Stimulated activated naive CD8-positive, alpha-beta T cell treated with anti-CD3 and anti-CD28 coated beads, Interleukin-15, Interleukin-2, amounts not matched to agents 100 ng/mL and 50 ng/mL, for 24 hours (primary cell): Measurements from ENCODE around the gene LPP.
A peak's percentile ranks its signal among the peaks of the same experiment; 100 is the strongest.

Source experiments
- H3K27ac Mint-ChIP-seq: one replicate; pipeline ENCODE4 v1.8.0; 2021; ENCODE audit warnings: mild to moderate bottlenecking, mixed read lengths
- H3K27me3 Mint-ChIP-seq: one replicate; pipeline ENCODE4 v1.8.0; 2021; ENCODE audit warnings: mixed read lengths
- H3K36me3 Mint-ChIP-seq: one replicate; pipeline ENCODE4 v1.8.0; 2021; ENCODE audit warnings: low read depth, mixed read lengths
- H3K4me1 Mint-ChIP-seq: one replicate; pipeline ENCODE4 v1.8.0; 2021; ENCODE audit warnings: low read depth, mixed read lengths
- H3K4me3 Mint-ChIP-seq: one replicate; pipeline ENCODE4 v1.8.0; 2021; ENCODE audit warnings: mild to moderate bottlenecking, mixed read lengths
- H3K9me3 Mint-ChIP-seq: one replicate; pipeline ENCODE4 v1.8.0; 2021; ENCODE audit warnings: mixed read lengths

Gene LPP

DNA sequence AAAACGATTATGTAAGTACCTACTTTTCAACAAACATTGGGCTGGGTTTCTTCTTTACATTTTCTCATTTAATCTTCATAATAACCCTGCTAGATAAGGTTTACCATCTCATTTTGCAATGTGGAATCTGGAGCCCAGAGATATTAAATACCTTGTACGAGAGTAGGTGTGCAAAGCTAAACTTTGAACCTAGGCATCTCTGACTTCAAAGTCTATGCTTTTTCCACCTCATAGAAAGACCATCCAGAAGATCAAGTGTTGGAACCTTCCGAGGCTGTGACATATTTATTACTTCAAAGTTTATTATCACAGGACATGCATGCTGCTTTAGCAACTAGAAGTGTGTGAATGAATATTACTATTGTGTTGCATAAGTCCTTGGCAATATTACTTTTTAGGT lies 520.6 kb downstream of the LPP start:
- Mint-ChIP-seq H3K36me3 (peaks cover 6% of the 10 kb centered on the region), H3K27ac (no peak overlapping the region), H3K9me3 (peaks cover 7% of the 10 kb centered on the region), H3K27me3 (no peaks in the 10 kb centered on the region), H3K4me3 (no peak overlapping the region), H3K4me1 (peaks cover 36% of the 10 kb centered on the region)

DNA sequence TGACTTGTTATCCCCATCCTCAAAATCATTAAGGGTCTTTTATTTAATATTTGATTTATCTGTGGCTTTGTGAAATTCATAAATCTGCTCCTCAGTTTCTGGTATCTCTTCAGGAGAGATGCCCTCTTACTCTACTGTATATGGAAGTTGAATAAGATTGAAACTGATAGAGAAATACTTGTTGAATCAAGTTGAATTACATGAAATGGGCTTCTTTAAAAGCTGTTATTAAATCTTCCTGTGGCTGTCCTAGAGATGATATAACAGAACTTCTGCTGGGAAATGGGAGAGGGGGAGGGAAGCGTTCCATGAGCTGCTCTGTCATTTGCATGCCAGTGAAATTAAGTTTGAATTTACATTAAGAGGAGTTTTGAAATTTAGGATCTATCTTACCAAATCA lies 523.4 kb downstream of the LPP start:
- Mint-ChIP-seq H3K27ac (no peak overlapping the region), H3K4me3 (no peak overlapping the region)

GRCh38 chr3:188680189-188680588 lies 526.2 kb downstream of the LPP start:
- H3K4me1 Mint-ChIP-seq = peaks cover 65% of the 10 kb centered on the region
- no peaks in the 10 kb centered on the region for H3K9me3 Mint-ChIP-seq
- H3K36me3 Mint-ChIP-seq = peaks cover 7% of the 10 kb centered on the region
- no peaks in the 10 kb centered on the region for H3K27me3 Mint-ChIP-seq
- no peak overlapping the region for H3K4me3 Mint-ChIP-seq
- peak overlapping the region; percentile 69 for H3K27ac Mint-ChIP-seq

More for the DNA sequence above, 523.4 kb downstream of the LPP start:
- Mint-ChIP-seq H3K4me1 (peaks cover 40% of the 10 kb centered on the region), H3K27me3 (no peaks in the 10 kb centered on the region), H3K9me3 (peaks cover 4% of the 10 kb centered on the region), H3K36me3 (peaks cover 13% of the 10 kb centered on the region)

DNA sequence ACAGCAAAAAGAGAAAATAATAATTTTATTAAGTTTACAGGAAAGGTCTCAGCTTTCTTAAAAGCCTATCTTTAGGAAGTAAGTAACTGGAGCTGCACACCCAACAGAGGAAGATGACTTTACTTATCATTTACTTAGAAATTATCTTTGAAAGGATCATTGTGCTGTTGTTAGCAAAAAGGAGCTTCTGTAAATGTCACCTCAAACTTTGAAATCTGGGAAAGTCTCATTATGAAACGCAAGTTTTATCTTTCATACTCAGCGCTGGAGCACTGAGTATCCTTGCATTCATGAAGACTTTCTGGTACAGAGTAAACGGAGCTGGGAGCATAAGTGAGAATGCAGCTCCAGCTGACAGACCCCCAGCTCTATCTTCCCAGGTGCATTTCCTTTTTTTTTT lies 526.6 kb downstream of the LPP start:
- Mint-ChIP-seq H3K4me1 (peaks cover 66% of the 10 kb centered on the region), H3K36me3 (peaks cover 7% of the 10 kb centered on the region), H3K4me3 (no peak overlapping the region), H3K27ac (no peak overlapping the region), H3K9me3 (no peaks in the 10 kb centered on the region), H3K27me3 (no peaks in the 10 kb centered on the region)

GRCh38 chr3:188682316-188682715 lies 528.4 kb downstream of the LPP start:
- no peaks in the 10 kb centered on the region for H3K27me3 Mint-ChIP-seq
- H3K27ac Mint-ChIP-seq = peak overlapping the region; percentile 24
- peaks cover 7% of the 10 kb centered on the region for H3K36me3 Mint-ChIP-seq
- peaks cover 76% of the 10 kb centered on the region for H3K4me1 Mint-ChIP-seq
- H3K4me3 Mint-ChIP-seq = no peak overlapping the region
- H3K9me3 Mint-ChIP-seq = no peaks in the 10 kb centered on the region

- no peaks in the 10 kb centered on the region for H3K9me3 Mint-ChIP-seq
- peak overlapping the region; percentile 92 for H3K27ac Mint-ChIP-seq
- H3K4me3 Mint-ChIP-seq = no peak overlapping the region
- H3K27me3 Mint-ChIP-seq = no peaks in the 10 kb centered on the region
- H3K36me3 Mint-ChIP-seq = peaks cover 7% of the 10 kb centered on the region
- H3K4me1 Mint-ChIP-seq = peaks cover 76% of the 10 kb centered on the region
These were observed 529.1 kb downstream of the LPP start for GRCh38 chr3:188683032-188683521.

DNA sequence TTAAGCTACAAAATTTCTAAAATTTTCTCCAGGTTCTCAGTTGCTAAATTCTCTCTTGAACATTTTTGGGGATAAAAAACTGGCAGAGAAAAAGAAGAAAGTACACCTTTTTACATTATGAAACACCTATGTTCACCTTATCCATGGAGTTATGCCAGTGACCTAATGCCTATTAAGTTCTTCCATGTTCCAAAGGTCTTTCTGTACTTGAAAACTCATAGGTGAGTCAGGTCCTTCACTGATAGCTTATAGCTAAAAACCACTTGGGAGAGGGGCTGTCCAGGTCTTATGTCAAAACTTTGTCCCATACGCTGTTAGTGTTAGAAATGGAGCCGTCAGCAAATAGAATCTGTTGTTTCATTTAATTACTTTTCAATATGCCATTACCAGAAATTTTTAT lies 530.3 kb downstream of the LPP start:
- peaks cover 7% of the 10 kb centered on the region for H3K36me3 Mint-ChIP-seq
- no peaks in the 10 kb centered on the region for H3K9me3 Mint-ChIP-seq
- H3K27ac Mint-ChIP-seq = no peak overlapping the region

DNA sequence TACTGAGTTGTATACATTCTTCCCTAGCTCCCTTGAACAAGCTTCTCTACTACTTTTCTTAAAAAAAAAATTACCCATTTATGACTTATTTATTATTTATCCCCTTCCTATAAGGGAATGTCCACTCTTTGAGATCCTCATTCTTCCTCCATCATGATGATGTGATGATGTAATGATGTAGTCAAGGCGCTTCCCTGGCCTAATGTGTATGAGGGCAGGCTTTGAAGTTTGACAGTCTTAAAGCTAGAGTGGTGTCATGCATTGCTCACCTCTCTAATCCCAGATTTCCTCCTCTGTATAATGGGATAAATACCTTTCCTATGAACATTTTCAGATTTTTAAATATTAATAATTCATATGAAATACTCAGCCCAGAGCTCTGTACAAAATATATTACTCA lies 531.8 kb downstream of the LPP start:
- H3K36me3 Mint-ChIP-seq = peaks cover 7% of the 10 kb centered on the region
- peaks cover 78% of the 10 kb centered on the region for H3K4me1 Mint-ChIP-seq

More for the DNA sequence above, 530.3 kb downstream of the LPP start:
- Mint-ChIP-seq H3K4me1 (peaks cover 76% of the 10 kb centered on the region), H3K4me3 (no peak overlapping the region), H3K27me3 (no peaks in the 10 kb centered on the region)

GRCh38 chr3:188686324-188686723 lies 532.4 kb downstream of the LPP start:
- Mint-ChIP-seq H3K36me3 (peaks cover 5% of the 10 kb centered on the region), H3K9me3 (no peaks in the 10 kb centered on the region), H3K4me3 (no peak overlapping the region), H3K27me3 (no peaks in the 10 kb centered on the region), H3K4me1 (peaks cover 77% of the 10 kb centered on the region), H3K27ac (peak overlapping the region; percentile 33)

More for the DNA sequence above, 531.8 kb downstream of the LPP start:
- Mint-ChIP-seq H3K9me3 (no peaks in the 10 kb centered on the region), H3K27ac (no peak overlapping the region), H3K27me3 (no peaks in the 10 kb centered on the region), H3K4me3 (no peak overlapping the region)

GRCh38 chr3:188687389-188687788 lies 533.4 kb downstream of the LPP start:
- H3K9me3 Mint-ChIP-seq = no peaks in the 10 kb centered on the region
- H3K36me3 Mint-ChIP-seq = no peaks in the 10 kb centered on the region
- H3K27ac Mint-ChIP-seq = peak overlapping the region; percentile 46
- no peaks in the 10 kb centered on the region for H3K27me3 Mint-ChIP-seq
- H3K4me3 Mint-ChIP-seq = no peak overlapping the region
- peaks cover 70% of the 10 kb centered on the region for H3K4me1 Mint-ChIP-seq

GRCh38 chr3:188689101-188689574 lies 535.2 kb downstream of the LPP start:
- peaks cover 52% of the 10 kb centered on the region for H3K4me1 Mint-ChIP-seq
- H3K27me3 Mint-ChIP-seq = no peaks in the 10 kb centered on the region
- peak overlapping the region; percentile 4 for H3K4me3 Mint-ChIP-seq
- H3K9me3 Mint-ChIP-seq = no peaks in the 10 kb centered on the region
- H3K36me3 Mint-ChIP-seq = no peaks in the 10 kb centered on the region
- peak overlapping the region; percentile 56 for H3K27ac Mint-ChIP-seq

GRCh38 chr3:188690064-188690463 lies 536.1 kb downstream of the LPP start:
- Mint-ChIP-seq H3K9me3 (no peaks in the 10 kb centered on the region), H3K27ac (peak overlapping the region; percentile 32), H3K4me1 (peaks cover 43% of the 10 kb centered on the region), H3K36me3 (no peaks in the 10 kb centered on the region), H3K27me3 (no peaks in the 10 kb centered on the region), H3K4me3 (no peak overlapping the region)

GRCh38 chr3:188691004-188691403 lies 537.0 kb downstream of the LPP start:
- Mint-ChIP-seq H3K4me1 (peaks cover 50% of the 10 kb centered on the region), H3K36me3 (no peaks in the 10 kb centered on the region), H3K27me3 (no peaks in the 10 kb centered on the region), H3K27ac (no peak overlapping the region), H3K9me3 (no peaks in the 10 kb centered on the region), H3K4me3 (no peak overlapping the region)

GRCh38 chr3:188691665-188692064 lies 537.7 kb downstream of the LPP start:
- Mint-ChIP-seq H3K4me1 (peaks cover 48% of the 10 kb centered on the region), H3K36me3 (no peaks in the 10 kb centered on the region), H3K27ac (no peak overlapping the region), H3K27me3 (no peaks in the 10 kb centered on the region), H3K9me3 (no peaks in the 10 kb centered on the region), H3K4me3 (no peak overlapping the region)

DNA sequence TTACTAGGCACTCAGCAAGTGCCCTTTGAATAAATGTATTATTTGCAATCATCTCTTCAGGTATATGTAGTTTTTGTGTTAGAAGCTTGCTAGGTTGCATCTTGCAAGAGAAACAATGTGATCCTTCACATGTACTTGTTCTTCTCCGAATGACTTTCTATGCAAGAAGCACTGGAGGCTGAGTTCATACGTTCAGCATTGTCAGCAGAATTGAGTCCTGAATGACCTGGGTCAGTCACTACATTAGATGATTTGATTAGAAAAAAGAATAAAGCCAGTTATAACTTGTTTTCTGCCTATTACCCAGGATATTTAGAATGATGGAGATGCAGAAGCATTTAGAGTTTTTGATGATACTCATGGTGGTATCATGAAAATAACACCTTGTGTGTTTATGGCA lies 538.7 kb downstream of the LPP start:
- Mint-ChIP-seq H3K27me3 (no peaks in the 10 kb centered on the region), H3K9me3 (no peaks in the 10 kb centered on the region), H3K27ac (no peak overlapping the region), H3K4me1 (peaks cover 45% of the 10 kb centered on the region), H3K4me3 (no peak overlapping the region), H3K36me3 (no peaks in the 10 kb centered on the region)

DNA sequence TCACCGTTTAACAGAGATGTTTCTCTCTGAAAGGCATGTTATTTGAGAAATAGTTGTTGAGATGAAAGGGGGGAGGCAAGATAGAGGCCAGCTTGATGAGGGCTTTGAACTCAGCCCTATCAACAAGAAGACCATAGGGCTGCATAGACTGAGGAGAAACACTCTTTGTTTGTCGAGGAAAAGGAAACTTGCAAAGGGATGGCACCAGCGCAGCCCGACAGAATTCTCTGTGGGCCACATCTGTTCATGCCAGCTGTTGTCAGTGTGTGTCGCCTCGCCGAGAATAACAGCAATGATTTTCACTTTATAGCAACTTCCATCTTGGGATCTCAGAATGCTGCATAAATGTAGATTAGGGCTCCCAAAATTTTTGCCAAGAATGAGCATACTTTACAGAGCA lies 539.5 kb downstream of the LPP start:
- Mint-ChIP-seq H3K36me3 (no peaks in the 10 kb centered on the region), H3K27ac (no peak overlapping the region), H3K4me1 (peaks cover 41% of the 10 kb centered on the region), H3K4me3 (no peak overlapping the region), H3K9me3 (no peaks in the 10 kb centered on the region), H3K27me3 (no peaks in the 10 kb centered on the region)
